ENCODE data around the gene NECAB2. TPM values are rescaled to one million over a fixed set of nuclear protein-coding genes. Genes with fewer than 3 reads are reported as not detected.

Gene NECAB2
- total RNA-seq, 4 donors from 2014 or later = 0.65 TPM; not detected in 3

GRCh38 chr16:84020353-84020752, 52.3 kb downstream of the NECAB2 start:
- no peak for ATAC-seq (ENCODE audit: low FRiP score)
- DNase-seq (ENCODE audit: low spot score) = no peak

GRCh38 chr16:84021488-84021887, 53.4 kb downstream of the NECAB2 start:
- DNase-seq (ENCODE audit: low spot score) (no peak), ATAC-seq (ENCODE audit: low FRiP score) (no peak)
- no peak for TF ChIP-seq CTCF (IDR thresholded peaks at IDR 0.05)

More at GRCh38 chr16:84020353-84020752, 52.3 kb downstream of the NECAB2 start:
- TF ChIP-seq CTCF (IDR thresholded peaks at IDR 0.05) = no peak

GRCh38 chr16:84022644-84023043, 54.6 kb downstream of the NECAB2 start:
- ATAC-seq (ENCODE audit: low FRiP score) = no peak
- no peak for DNase-seq (ENCODE audit: low spot score)
- no peak for TF ChIP-seq CTCF (IDR thresholded peaks at IDR 0.05)

GRCh38 chr16:84024854-84025253, 56.8 kb downstream of the NECAB2 start:
- DNase-seq (ENCODE audit: low spot score) (no peak), ATAC-seq (ENCODE audit: low FRiP score) (no peak)
- TF ChIP-seq CTCF (IDR thresholded peaks at IDR 0.05) = no peak

GRCh38 chr16:84026606-84027005, 58.6 kb downstream of the NECAB2 start:
- no peak for TF ChIP-seq CTCF (IDR thresholded peaks at IDR 0.05)
- ATAC-seq (ENCODE audit: low FRiP score) (no peak), DNase-seq (ENCODE audit: low spot score) (no peak)

GRCh38 chr16:84027625-84028024, 59.6 kb downstream of the NECAB2 start:
- DNase-seq (ENCODE audit: low spot score) = no peak
- TF ChIP-seq CTCF (IDR thresholded peaks at IDR 0.05) = no peak
- ATAC-seq (ENCODE audit: low FRiP score) = no peak

GRCh38 chr16:84029297-84030047, 61.4 kb downstream of the NECAB2 start:
- ATAC-seq (ENCODE audit: low FRiP score) (no peak), DNase-seq (ENCODE audit: low spot score) (no peak)
- TF ChIP-seq CTCF (IDR thresholded peaks at IDR 0.05) = no peak
